AG10803 (cell line): ENCODE results near the gene PTGDR2.

Experiments used
- DNase-seq: peaks from one replicate; pipeline ENCODE4 v3.0.0; 2010; ENCODE audit warnings: low read depth
- H3K4me3 ChIP-seq: 2 replicates; pipeline ENCODE4 v1.5.1; 2011; ENCODE audit warnings: mild to moderate bottlenecking, low read length, control low read depth
- CTCF ChIP-seq: conservative IDR thresholded peaks from 2 replicates; pipeline ENCODE4 v1.5.1; 2011; ENCODE audit warnings: mild to moderate bottlenecking, low read length, control low read depth, inconsistent platforms

PTGDR2 gene

GRCh38 chr11:60849641-60850520, 5.9 kb downstream of the PTGDR2 start:
- no peak for DNase-seq

GRCh38 chr11:60848714-60849151, 7.0 kb downstream of the PTGDR2 start:
- no peak overlapping the region for H3K4me3 ChIP-seq
- no peak for TF ChIP-seq CTCF
- DNase-seq = no peak

More at GRCh38 chr11:60849641-60850520, 5.9 kb downstream of the PTGDR2 start:
- no peak for TF ChIP-seq CTCF
- no peak overlapping the region for H3K4me3 ChIP-seq

GRCh38 chr11:60847896-60848295, 7.9 kb downstream of the PTGDR2 start:
- no peak overlapping the region for H3K4me3 ChIP-seq
- DNase-seq = no peak
- TF ChIP-seq CTCF = no peak

GRCh38 chr11:60847281-60847680, 8.5 kb downstream of the PTGDR2 start:
- DNase-seq = no peak
- H3K4me3 ChIP-seq = no peak overlapping the region
- TF ChIP-seq CTCF = no peak

- DNase-seq = no peak
- TF ChIP-seq CTCF = no peak
- H3K4me3 ChIP-seq = no peak overlapping the region
Measured at GRCh38 chr11:60845338-60845737, 10.4 kb downstream of the PTGDR2 start.

GRCh38 chr11:60844870-60845221, 10.9 kb downstream of the PTGDR2 start:
- no peak for TF ChIP-seq CTCF
- H3K4me3 ChIP-seq = no peak overlapping the region
- no peak for DNase-seq
